ENCODE data around the gene SLC7A4.
"Not testable (repeated sequence)": the region's sequence is repeated elsewhere in the genome, so short reads cannot be mapped to it uniquely, and the experiment has no call there.

SLC7A4 gene

DNA sequence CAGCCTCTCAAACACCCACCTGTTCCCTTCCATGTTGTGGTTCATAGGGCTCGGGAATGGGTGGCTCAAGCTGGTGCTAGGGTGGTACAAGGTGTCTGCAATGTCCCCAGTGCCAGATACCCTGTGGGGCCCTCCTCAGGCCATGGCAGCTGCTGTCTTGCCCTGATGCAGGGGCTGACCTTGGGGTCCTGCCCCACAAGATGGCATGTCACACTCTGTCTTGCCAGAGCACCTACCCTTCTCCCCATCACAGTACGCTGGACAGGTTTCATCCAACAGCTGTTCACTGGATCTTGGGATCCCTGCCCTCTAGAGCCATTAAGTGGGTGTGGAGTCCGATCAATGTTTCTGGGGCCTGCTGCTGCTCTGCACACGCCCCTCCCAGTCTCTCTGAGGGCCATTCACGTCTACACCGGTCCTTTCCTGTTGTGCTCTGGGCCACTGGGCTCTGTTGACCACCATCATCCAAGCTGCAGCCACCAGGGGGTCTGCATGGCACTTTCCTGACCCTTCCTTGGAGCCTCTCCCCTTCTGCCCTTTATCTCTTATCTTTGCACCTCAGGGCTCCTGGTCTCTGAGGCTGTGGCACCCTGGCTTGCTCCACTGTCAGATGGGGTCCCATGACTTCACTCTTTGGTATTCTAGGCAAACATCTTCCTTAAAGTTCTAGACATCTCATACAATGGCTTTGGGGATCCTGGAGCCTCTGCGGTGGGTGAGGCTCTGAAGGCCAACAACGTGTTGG is 20.5 kb upstream of the SLC7A4 start:
- peaks cover 9% of the 10 kb centered on the region for H3K27me3 Mint-ChIP-seq (ENCODE audit: low read depth)
- H3K36me3 Mint-ChIP-seq (ENCODE audit: low read depth) = no peaks in the 10 kb centered on the region
- no peaks in the 10 kb centered on the region for H3K9me3 Mint-ChIP-seq
- no peak for DNase-seq (ENCODE audit: low spot score)
- no peak overlapping the region for H3K4me3 Mint-ChIP-seq
- H3K27ac Mint-ChIP-seq = no peak overlapping the region
- H3K4me1 Mint-ChIP-seq (ENCODE audit: low read depth) = peaks cover 12% of the 10 kb centered on the region

DNA sequence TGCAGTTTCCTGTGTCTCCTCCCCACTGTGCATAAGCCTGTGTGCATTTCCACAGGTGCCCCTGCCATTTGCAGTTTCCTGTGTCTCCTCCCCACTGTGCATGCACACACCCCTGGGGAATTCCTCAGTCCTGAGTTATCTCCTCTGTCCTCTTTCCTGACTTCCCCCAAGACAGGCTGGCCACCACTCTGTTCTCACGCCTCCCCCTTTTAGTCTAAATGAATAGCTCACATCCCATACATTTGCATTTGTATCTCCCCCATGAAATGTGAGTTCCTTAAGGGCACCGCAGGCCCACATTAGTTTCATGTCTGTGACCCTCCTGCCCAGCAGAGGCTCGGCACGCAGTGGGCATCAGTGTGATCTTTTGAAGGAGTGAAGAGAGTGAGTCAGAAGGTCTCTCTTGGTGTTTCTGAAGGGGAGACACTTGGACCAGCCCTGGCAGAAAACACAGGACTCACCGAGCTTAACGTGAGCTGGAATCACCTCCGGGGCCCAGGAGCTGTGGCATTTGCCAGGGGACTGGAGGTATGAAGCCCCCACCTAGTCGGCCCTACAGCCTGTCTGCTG is 19.6 kb upstream of the SLC7A4 start:
- Mint-ChIP-seq H3K27me3 (ENCODE audit: low read depth) (peaks cover 5% of the 10 kb centered on the region), H3K27ac (no peak overlapping the region), H3K36me3 (ENCODE audit: low read depth) (no peaks in the 10 kb centered on the region), H3K9me3 (no peaks in the 10 kb centered on the region), H3K4me3 (no peak overlapping the region), H3K4me1 (ENCODE audit: low read depth) (peaks cover 12% of the 10 kb centered on the region)
- no peak for DNase-seq (ENCODE audit: low spot score)

DNA sequence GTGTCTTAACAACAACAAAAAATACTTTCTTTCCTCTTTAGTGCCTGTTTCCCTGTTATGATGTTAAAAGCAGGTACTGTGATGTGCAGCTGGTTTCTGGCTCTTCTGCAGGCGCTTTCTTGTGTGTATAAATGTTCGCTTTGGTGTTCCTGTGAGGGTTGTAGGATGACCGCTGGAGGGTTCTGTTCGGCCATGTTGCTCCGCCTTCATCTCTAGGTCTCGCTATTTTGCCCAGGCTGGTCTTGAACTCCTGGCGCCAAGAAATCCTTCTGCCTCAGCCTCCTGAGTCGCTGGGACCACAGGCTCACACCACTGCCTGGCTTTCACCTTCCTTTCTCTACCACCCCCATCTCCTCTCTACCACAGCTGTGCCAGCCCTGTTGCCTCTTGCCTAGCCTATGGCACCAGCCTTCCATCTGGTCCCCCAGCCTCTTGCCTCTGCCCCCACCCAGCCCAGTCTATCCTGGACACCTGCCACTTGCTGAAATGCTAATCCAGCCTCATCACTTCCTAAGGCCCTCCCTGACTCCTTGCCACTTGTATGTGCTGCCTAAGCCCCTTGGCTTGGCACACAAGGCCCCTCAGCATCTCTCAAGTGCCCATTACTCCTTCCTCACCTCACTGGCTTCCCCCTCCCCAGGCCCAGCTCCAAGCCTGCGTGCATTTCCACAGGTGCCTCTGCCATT is 18.9 kb upstream of the SLC7A4 start:
- peaks cover 7% of the 10 kb centered on the region for H3K4me1 Mint-ChIP-seq (ENCODE audit: low read depth)
- no peak overlapping the region for H3K4me3 Mint-ChIP-seq
- no peaks in the 10 kb centered on the region for H3K9me3 Mint-ChIP-seq
- no peaks in the 10 kb centered on the region for H3K27me3 Mint-ChIP-seq (ENCODE audit: low read depth)
- DNase-seq (ENCODE audit: low spot score) = no peak
- H3K27ac Mint-ChIP-seq = no peak overlapping the region
- no peaks in the 10 kb centered on the region for H3K36me3 Mint-ChIP-seq (ENCODE audit: low read depth)

DNA sequence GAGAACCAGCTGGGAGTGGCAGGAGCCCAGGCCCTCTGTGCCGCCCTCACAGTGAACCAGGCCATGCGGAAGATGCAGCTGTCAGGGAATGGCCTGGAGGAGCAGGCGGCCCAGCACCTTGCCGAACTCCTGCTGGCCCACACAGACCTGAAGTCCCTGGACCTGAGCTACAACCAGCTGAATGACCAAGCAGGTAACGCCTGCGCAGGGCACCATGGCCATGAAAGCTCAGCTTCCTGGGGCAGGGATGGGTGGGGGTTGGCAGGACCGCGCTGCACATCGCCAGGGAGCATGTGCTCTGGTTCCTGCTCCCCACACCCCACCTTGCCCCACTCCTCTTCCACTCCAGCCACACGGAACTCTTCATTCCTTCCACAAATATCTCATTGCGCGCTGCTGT is 16.6 kb upstream of the SLC7A4 start:
- H3K4me3 Mint-ChIP-seq; H3K27ac Mint-ChIP-seq; H3K36me3 Mint-ChIP-seq (ENCODE audit: low read depth); DNase-seq (ENCODE audit: low spot score); H3K9me3 Mint-ChIP-seq: not testable (repeated sequence)
- peaks cover 12% of the 10 kb centered on the region for H3K4me1 Mint-ChIP-seq (ENCODE audit: low read depth)
- peaks cover 18% of the 10 kb centered on the region for H3K27me3 Mint-ChIP-seq (ENCODE audit: low read depth)

DNA sequence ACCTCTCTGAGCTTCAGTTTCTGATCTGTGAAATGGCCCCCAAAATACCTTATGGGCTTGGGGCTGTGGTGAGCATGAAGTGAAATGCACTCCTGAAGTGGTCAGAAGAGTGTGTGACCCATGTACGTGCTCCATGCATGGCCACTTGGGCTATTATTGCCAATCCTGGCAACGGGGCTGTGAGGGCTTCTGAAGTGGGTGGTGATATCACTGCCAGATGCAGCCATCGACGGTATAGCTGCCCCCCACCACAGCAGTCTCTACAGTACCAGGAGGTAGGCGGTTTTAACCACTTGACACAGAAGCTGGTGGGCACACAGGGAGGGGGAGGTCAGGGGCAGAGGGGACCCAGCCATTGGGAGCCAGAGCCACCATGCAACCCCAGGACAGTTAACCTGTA is 16.1 kb upstream of the SLC7A4 start:
- not testable (repeated sequence) for H3K9me3 Mint-ChIP-seq; H3K36me3 Mint-ChIP-seq (ENCODE audit: low read depth); H3K4me3 Mint-ChIP-seq; H3K27ac Mint-ChIP-seq; DNase-seq (ENCODE audit: low spot score)
- Mint-ChIP-seq H3K4me1 (ENCODE audit: low read depth) (peaks cover 12% of the 10 kb centered on the region), H3K27me3 (ENCODE audit: low read depth) (peaks cover 19% of the 10 kb centered on the region)

DNA sequence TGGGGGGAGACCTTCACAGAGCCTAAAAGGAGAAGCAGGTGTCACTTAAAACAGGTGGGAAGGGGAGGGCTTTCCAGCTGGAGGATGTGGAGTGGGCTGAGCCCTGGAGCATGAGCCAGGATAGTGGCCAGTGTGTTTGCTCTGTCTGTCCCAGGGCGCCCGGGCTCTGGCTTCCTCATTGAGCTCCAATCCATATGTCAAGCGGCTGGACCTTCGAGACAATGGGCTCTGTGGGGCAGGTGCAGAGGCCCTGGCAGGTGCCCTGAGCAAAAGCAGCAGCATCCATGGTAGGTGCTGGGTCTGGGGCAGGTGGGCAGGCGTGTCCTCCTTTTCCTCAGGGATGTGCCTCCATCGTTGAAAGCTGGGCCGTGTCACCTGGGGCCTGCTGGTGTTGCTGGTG is 15.4 kb upstream of the SLC7A4 start:
- Mint-ChIP-seq H3K36me3 (ENCODE audit: low read depth) (no peaks in the 10 kb centered on the region), H3K27me3 (ENCODE audit: low read depth) (peaks cover 23% of the 10 kb centered on the region), H3K4me1 (ENCODE audit: low read depth) (peaks cover 15% of the 10 kb centered on the region), H3K4me3 (no peak overlapping the region), H3K27ac (no peak overlapping the region), H3K9me3 (no peaks in the 10 kb centered on the region)
- DNase-seq (ENCODE audit: low spot score) = no peak

DNA sequence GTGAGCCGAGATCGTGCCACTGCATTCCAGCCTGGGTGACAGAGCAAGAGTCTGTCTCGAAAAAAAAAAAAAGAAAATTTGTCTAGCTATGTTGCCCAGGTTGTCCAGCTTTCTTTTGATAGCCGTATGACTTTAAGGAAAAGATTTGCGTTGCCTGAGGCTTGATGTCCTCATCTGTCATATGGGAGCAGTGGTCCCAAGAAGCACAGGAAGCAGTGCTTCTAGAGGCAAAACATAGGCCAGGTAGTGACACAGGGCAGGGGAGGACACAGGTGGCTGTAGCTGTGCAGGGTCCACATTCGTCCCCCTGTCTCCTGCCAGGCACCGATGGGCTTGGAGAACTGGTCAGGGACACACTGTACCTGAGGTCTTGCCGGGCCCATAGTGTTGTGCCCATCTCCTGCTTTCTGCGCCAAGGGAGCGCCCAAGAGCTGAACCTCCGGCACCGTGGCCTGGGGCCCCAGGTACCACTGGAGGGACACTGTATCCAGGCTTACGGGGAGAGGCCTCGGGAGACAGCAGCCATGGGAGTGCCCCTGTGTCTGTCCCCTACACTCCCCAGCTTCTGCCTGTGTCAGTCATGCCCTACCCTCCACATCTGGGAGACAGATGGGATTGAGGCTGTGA is 14.8 kb upstream of the SLC7A4 start:
- Mint-ChIP-seq H3K4me3 (no peak overlapping the region), H3K9me3 (no peaks in the 10 kb centered on the region), H3K36me3 (ENCODE audit: low read depth) (no peaks in the 10 kb centered on the region), H3K27ac (no peak overlapping the region), H3K4me1 (ENCODE audit: low read depth) (peaks cover 15% of the 10 kb centered on the region), H3K27me3 (ENCODE audit: low read depth) (peaks cover 23% of the 10 kb centered on the region)
- DNase-seq (ENCODE audit: low spot score) = no peak

DNA sequence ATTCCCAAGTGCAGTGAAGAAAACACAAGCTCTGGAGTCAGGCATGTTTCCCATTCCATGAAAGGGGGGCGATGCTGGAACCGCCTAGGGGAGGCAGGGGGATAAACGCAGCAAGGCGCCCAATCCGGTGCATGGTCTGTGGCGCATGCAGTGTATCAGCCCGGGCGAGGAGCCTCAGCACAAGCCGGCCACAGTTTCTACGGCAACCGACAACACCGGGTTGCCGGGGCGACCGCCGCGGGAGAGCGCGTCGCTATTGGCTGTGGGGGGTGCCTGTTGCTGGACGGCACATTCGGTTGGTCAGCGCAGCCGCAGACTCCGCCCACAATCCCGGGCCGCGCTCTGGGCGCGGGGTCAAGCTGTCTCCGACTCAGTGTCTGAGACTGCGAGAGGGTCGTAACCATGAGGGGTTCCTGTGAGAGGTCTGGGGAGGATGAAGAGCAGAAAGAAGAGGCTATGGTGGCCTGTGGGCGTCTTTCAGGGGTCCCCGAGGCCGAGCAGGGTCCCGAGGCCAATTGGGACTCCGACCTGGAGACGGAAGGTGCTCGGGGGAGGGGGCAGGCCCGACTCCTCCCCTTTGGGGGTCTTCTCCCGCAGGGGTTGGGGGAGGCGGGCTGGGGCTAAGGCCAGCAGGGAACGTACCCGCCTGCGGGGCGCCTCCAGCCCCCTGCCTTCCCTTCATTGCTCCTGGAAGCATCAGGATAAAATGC is 13.4 kb upstream of the SLC7A4 start, which contains the start of gene LRRC74B:
LRRC74B (plus strand) TSS at position 362 of the 710 bp plus-strand sequence; CDS start at position 403, 41 bp downstream.
- H3K36me3 Mint-ChIP-seq (ENCODE audit: low read depth) = no peaks in the 10 kb centered on the region
- peaks cover 14% of the 10 kb centered on the region for H3K4me1 Mint-ChIP-seq (ENCODE audit: low read depth)
- DNase-seq (ENCODE audit: low spot score) = peak; percentile 66
- peaks cover 23% of the 10 kb centered on the region for H3K27me3 Mint-ChIP-seq (ENCODE audit: low read depth)
- no peaks in the 10 kb centered on the region for H3K9me3 Mint-ChIP-seq
- peak within 1 kb of the TSS; percentile 60 for H3K27ac Mint-ChIP-seq
- peak within 1 kb of the TSS; percentile 39 for H3K4me3 Mint-ChIP-seq

DNA sequence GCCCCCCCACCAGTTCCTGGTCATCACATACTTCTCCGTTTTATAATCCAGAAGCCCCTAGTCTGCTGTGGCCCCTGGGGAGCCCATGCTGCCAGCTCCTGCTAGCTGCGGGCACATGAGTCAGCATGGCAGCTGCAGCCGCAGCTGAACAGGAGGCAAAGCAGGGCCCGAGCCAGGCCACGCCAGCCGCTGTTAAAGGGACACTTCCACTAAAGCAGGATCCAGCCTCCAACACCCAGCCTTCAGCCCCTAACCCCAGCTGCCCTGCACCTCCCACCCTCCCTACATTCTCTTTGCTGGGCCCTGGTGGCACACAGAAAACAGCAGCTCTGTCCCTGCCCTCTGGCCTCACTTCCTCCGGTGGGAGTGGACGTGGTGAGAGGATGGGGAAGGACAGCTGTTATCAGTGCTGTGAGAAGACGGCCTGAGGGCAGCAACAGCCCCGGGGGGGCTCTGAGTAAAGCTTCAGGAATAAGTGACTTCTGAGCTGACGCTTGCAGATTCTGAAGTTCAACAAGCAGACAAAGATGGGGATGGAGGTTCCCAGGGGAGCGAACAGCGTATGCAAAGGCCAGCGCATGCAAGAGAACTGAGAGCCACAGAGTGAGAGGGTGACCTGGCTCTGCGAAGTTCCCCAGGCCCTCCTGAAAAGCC is 12.7 kb upstream of the SLC7A4 start:
- DNase-seq (ENCODE audit: low spot score) = no peak
- Mint-ChIP-seq H3K27ac (peak overlapping the region; percentile 60), H3K4me3 (peak overlapping the region; percentile 39), H3K9me3 (no peaks in the 10 kb centered on the region), H3K36me3 (ENCODE audit: low read depth) (no peaks in the 10 kb centered on the region), H3K4me1 (ENCODE audit: low read depth) (peaks cover 14% of the 10 kb centered on the region), H3K27me3 (ENCODE audit: low read depth) (peaks cover 23% of the 10 kb centered on the region)

DNA sequence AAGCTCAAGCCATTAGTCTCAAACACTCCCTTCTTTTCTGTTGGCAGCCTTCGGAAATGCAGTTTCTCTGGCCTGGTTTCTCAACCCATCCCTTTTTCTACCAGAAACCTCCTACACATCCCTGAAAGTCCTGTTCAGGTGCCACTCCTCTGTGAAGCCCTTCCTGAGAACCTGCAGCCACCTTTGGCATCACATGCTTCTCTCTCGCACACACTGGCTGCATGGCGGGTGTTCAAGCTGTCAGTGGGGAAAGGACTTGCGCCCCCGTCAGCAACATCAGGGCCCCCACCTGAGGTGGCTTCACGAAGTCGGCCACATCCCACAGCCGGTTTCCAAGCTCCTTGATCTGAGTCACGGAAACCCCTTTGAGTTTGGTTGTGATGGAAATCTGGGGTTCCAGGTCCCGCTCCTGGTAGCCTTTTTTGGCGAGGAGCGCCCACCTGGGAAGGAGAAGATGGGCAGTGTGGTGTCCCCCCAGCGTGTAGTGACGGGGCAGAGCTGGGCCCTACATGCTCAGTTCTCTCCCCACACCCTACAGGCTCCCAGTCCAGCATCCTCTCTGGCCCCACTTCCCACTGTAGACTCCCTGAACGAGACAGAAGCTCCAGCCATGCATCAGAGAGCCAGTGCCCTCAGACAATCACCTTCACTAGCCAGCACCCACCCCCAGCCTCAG is 11.6 kb upstream of the SLC7A4 start:
- no peaks in the 10 kb centered on the region for H3K9me3 Mint-ChIP-seq
- H3K27ac Mint-ChIP-seq = no peak overlapping the region
- H3K36me3 Mint-ChIP-seq (ENCODE audit: low read depth) = no peaks in the 10 kb centered on the region
- H3K27me3 Mint-ChIP-seq (ENCODE audit: low read depth) = peaks cover 23% of the 10 kb centered on the region
- H3K4me3 Mint-ChIP-seq = no peak overlapping the region
- no peak for DNase-seq (ENCODE audit: low spot score)
- peaks cover 14% of the 10 kb centered on the region for H3K4me1 Mint-ChIP-seq (ENCODE audit: low read depth)

DNA sequence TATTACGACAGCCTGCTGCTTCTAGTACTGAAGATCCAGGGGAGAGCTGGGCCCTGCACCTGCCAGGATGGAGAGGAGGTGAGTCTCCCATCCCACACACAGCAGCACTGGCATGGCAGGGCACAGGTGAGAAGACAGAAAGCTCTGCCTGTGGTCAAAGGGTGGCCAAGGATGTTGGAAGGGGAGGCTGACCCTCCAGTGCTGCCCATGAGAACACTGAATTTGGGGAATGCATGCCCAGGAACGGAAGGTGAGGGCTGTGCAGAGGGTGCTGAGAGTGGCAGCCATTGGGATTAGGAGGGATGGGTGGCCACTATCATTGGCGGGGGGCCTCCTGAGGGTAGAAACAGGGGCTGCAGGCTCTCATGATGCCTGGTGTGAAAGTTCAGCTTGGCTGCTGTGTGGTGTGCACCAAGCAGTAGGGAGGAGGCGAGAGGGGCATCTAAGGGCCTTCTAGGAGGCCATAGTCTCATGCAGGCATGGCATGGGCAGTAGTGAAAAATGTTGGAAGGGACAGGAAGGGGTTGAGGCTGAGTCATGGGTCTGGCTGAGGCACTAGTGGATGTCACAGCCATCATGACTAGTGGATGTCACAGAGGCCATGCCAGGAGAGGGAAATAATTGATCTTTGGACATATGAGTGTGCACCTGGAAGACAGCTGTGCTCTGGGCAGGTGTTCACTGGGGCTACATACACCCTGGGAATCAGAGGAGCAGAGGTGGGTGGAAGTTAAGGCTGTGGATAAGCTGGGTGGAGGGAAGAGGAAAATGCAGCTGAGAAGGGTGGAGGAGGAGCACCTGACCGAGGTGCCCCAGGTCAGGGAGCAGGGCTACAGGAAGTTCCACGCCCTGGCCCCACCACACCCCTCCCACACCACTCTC is 10.9 kb upstream of the SLC7A4 start:
- Mint-ChIP-seq H3K36me3 (ENCODE audit: low read depth) (no peaks in the 10 kb centered on the region), H3K27ac (no peak overlapping the region), H3K4me3 (no peak overlapping the region), H3K27me3 (ENCODE audit: low read depth) (peaks cover 27% of the 10 kb centered on the region), H3K4me1 (ENCODE audit: low read depth) (peaks cover 14% of the 10 kb centered on the region), H3K9me3 (no peaks in the 10 kb centered on the region)
- DNase-seq (ENCODE audit: low spot score) = no peak

DNA sequence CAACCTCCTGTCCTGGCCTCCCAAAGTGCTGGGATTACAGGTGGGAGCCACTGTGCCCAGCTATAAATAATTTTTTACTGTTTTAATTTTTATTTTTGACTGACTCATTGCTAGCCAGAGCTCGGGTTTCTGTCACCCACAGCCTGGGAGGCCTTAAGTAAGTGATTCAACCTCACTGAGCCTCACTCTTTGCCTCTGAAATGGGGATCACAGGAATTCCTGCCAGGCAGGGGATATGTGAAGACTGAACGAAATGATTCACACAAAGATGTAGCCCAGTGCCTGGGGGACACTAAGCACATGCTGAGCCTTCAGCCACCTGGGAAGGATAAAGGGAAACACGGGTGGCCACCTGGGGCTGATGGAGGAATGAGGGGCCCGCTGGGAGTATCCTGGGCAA is 9.6 kb upstream of the SLC7A4 start:
- Mint-ChIP-seq H3K4me1 (ENCODE audit: low read depth) (peaks cover 14% of the 10 kb centered on the region), H3K9me3 (no peaks in the 10 kb centered on the region), H3K36me3 (ENCODE audit: low read depth) (no peaks in the 10 kb centered on the region), H3K27me3 (ENCODE audit: low read depth) (peaks cover 31% of the 10 kb centered on the region), H3K4me3 (no peak overlapping the region), H3K27ac (no peak overlapping the region)
- DNase-seq (ENCODE audit: low spot score) = no peak
